ENCODE results near the gene LIPI. TPM values are rescaled to one million over a fixed set of nuclear protein-coding genes. Genes with fewer than 3 reads are reported as not detected.
"Not testable (repeated sequence)": the region's sequence is repeated elsewhere in the genome, so short reads cannot be mapped to it uniquely, and the experiment has no call there.

Gene LIPI
- total and polyA plus RNA-seq, 7 donors = not detected

GRCh38 chr21:14064296-14064645, 146.5 kb downstream of the LIPI start:
- no peak overlapping the region for H3K4me3 ChIP-seq
- TF ChIP-seq EP300 (IDR thresholded peaks at IDR 0.05) (no peak), POLR2AphosphoS5 (IDR thresholded peaks at IDR 0.05) (no peak), CTCF (IDR thresholded peaks at IDR 0.05) (no peak), POLR2A (IDR thresholded peaks at IDR 0.05) (no peak)
- intact Hi-C loops (cut with DNase I) = no loop called here

GRCh38 chr21:14063620-14064295, 147.0 kb downstream of the LIPI start:
- H3K27ac ChIP-seq; DNase-seq; H3K27me3 ChIP-seq; H3K36me3 ChIP-seq; H3K4me1 ChIP-seq; H3K9me3 ChIP-seq; intact Hi-C loops (cut with DNase I); H3K4me3 ChIP-seq: not testable (repeated sequence)
- WGBS, 2 donors = 48 to 95% methylated on average over 57 of the region's 57 CpGs

More at GRCh38 chr21:14064296-14064645, 146.5 kb downstream of the LIPI start:
- DNase-seq = no peak
- Histone ChIP-seq H3K36me3 (peaks cover 0 to 7% (median 0%) of the 10 kb centered on the region in 4 donors), H3K27me3 (no peaks in the 10 kb centered on the region), H3K27ac (no peak overlapping the region), H3K9me3 (no peaks in the 10 kb centered on the region), H3K4me1 (no peaks in the 10 kb centered on the region)
- WGBS, 2 donors = 43 to 87% methylated on average over 29 of the region's 29 CpGs

DNA sequence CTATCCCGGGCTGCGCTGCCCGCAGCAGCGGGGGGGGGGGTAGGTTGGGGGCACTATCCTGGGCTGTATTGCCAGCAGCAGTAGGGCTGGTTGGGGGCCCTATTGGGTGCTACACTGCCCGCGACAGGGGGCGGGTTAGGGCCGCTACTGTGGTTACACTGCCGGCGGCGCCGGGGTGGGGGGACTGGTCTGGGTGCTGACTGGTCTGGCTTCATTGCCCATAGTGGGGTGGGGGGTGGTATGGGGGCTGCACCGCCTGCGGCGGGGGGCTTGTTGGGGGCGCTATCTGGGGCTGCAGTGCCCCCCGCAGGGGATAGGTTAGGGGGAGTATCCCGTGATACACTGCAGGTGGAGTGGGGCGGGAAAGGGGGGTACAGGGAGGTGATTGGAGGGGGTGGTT, 148.1 kb downstream of the LIPI start:
- intact Hi-C loops (cut with DNase I); H3K27me3 ChIP-seq; H3K36me3 ChIP-seq; H3K4me1 ChIP-seq; H3K9me3 ChIP-seq; H3K4me3 ChIP-seq; H3K27ac ChIP-seq; DNase-seq: not testable (repeated sequence)
- 96 to 97% methylated on average over 19 of the region's 19 CpGs for WGBS, 2 donors

- H3K4me1 ChIP-seq; intact Hi-C loops (cut with DNase I); H3K27ac ChIP-seq; DNase-seq; H3K27me3 ChIP-seq; H3K4me3 ChIP-seq; H3K9me3 ChIP-seq; H3K36me3 ChIP-seq: not testable (repeated sequence)
- WGBS, 2 donors = 90 to 97% methylated on average over 10 of the region's 10 CpGs
Measured at GRCh38 chr21:14061820-14062219, 148.9 kb downstream of the LIPI start.

DNA sequence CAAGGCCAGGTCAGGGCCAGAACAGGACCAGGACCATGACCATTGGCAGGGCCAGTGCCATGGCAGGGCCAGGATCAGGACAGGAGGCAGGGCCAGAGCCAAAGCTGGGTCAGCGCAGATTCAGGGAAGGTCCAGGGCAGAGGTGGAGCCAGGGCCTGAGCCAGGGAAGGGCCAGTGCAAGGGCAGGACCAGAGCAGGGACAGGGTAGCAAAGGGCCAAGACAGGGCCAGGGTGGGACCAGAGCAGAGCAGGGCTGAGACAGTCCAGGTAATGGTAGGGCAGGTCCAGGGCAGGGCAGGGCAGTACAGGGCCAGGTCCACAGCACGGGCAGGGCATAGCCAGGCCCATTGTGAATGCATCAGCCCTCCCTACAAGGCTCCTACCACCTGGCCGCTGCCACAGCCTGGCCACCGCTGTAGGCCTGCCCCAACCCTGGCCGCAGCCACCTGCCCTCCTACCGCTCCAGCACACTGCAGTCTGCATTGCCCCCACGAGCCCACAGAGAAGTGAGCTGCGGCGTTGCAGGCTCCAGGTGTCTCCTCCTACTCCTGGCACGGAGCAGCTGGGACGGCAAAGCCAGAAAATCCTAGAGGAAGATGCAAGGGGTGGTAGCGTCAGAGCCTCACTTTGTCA, 151.6 kb downstream of the LIPI start:
- H3K36me3 ChIP-seq; intact Hi-C loops (cut with DNase I); H3K4me3 ChIP-seq; H3K27ac ChIP-seq; H3K9me3 ChIP-seq; H3K27me3 ChIP-seq: not testable (repeated sequence)
- peaks cover 0 to 36% (median 34%) of the 10 kb centered on the region in 4 donors for H3K4me1 ChIP-seq
- 96 to 97% methylated on average over 12 of the region's 12 CpGs for WGBS, 2 donors
- DNase-seq = peak; percentile 55

Small RNA genes lying within 50 kb of the gene (small RNA-seq; reads per million reads assigned to genes)
- gene RF01518 (0 reads per million in 3 donors), gene RNA5SP488 (0 reads per million in 3 donors)

Other genes starting within 250 kb of the LIPI start
- gene RBM11, start 5.2 kb upstream of the LIPI start, total RNA-seq = 1 to 10 TPM in 3 of 4 donors, under 1 TPM in 1; 0.28 to 4.3 (median 2.2) TPM
- gene RBM11, start 5.2 kb upstream of the LIPI start, polyA plus RNA-seq = 1 to 10 TPM in 1 of 3 donors, under 1 TPM in 1, not detected in 1; 0.60 to 1.0 TPM
- gene HSPA13, start 172.2 kb upstream of the LIPI start, total RNA-seq = 10 to 100 TPM; 15.2 to 23.2 (median 15.8) TPM
- 1 to 10 TPM; 1.8 to 7.8 (median 5.1) TPM for gene HSPA13, start 172.2 kb upstream of the LIPI start, polyA plus RNA-seq